ENCODE measurements around the gene SLC46A1. TPM values are rescaled to one million over a fixed set of nuclear protein-coding genes. Genes with fewer than 3 reads are reported as not detected.

Gene SLC46A1
- total and polyA plus RNA-seq, 2 of the 13 experiments (the other 11 are each of a cell fraction or from before 2014, with no cell fraction given), result 19.6 to 22.6 TPM

DNA sequence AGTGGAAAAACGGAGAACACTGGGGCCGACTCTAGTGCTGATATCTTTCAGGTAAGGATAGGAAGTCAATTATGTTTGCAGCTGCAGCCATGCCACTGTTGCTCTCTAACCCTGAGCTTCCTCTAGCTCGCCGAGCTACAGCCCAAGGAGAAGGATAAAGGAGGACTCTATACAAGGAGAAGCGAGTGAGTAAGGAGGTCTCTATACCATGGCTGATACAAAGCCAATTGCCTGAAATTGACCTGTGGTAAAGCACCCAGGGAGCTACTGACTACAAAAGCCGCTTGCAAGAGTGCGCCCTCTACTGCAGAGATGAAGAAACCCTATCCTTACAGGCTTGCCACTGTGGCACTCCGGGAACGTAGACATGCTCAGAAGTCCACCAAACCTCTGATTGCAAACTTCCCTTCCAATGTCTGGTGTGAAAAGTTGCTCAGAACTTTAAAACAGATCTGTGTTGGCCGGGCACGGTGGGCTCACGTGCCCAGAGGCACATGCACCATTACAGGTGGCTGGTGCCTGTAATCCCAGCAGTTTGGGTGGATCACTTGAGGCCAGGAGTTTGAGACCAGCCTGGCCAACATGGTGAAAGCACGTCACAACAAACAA, 10.8 kb upstream of the SLC46A1 start (continued):
- TF ChIP-seq ZGPAT (CRISPR knock-in tag; IDR thresholded peaks at IDR 0.05) (0 out of 2 replicates have a peak, but pooled peaks have one; percentile 45), ZNF580 (CRISPR knock-in tag; IDR thresholded peaks at IDR 0.05; ENCODE audit: borderline replicate concordance, low read depth) (peak; percentile 92; the same call in 1 of the 2 replicates), AKAP8 (CRISPR knock-in tag; IDR thresholded peaks at IDR 0.05) (0 out of 2 replicates have a peak, but pooled peaks have one; percentile 44), ZNF124 (CRISPR knock-in tag; IDR thresholded peaks at IDR 0.05) (peak; percentile 77), SOX5 (CRISPR knock-in tag; IDR thresholded peaks at IDR 0.05; ENCODE audit: borderline replicate concordance) (0 out of 2 replicates have a peak, but pooled peaks have one; percentile 29), ARID3A (IDR thresholded peaks at IDR 0.05; ENCODE audit: low read depth, low read length) (0 out of 2 replicates have a peak, but pooled peaks have one; percentile 38), KLF13 (CRISPR knock-in tag; IDR thresholded peaks at IDR 0.05) (no peak), CHD2 (IDR thresholded peaks at IDR 0.05; ENCODE audit: low read depth, low read length) (no peak), ZNF788 (CRISPR knock-in tag; IDR thresholded peaks at IDR 0.05; ENCODE audit: borderline replicate concordance) (0 out of 2 replicates have a peak, but pooled peaks have one; percentile 19), TP53 (CRISPR knock-in tag; conservative IDR thresholded peaks at IDR 0.05) (0 out of 2 replicates have a peak, but pooled peaks have one; percentile 55), RXRB (CRISPR knock-in tag; IDR thresholded peaks at IDR 0.05; ENCODE audit: borderline replicate concordance) (peak; percentile 69; the same call in 1 of the 2 replicates), TFDP2 (CRISPR knock-in tag; IDR thresholded peaks at IDR 0.05) (peak; percentile 55; the same call in 1 of the 2 replicates), YEATS2 (CRISPR knock-in tag; IDR thresholded peaks at IDR 0.05; ENCODE audit: borderline replicate concordance) (no peak; the same call in 1 of the 2 replicates), HOXA3 (CRISPR knock-in tag; IDR thresholded peaks at IDR 0.05) (peak; percentile 43; the same call in 1 of the 2 replicates), PHF20 (CRISPR knock-in tag; IDR thresholded peaks at IDR 0.05) (peak; percentile 50; the same call in 1 of the 2 replicates), MBD4 (IDR thresholded peaks at IDR 0.05; ENCODE audit: borderline replicate concordance, low read length) (no peak)
- TF ChIP-seq, protein P1, sequence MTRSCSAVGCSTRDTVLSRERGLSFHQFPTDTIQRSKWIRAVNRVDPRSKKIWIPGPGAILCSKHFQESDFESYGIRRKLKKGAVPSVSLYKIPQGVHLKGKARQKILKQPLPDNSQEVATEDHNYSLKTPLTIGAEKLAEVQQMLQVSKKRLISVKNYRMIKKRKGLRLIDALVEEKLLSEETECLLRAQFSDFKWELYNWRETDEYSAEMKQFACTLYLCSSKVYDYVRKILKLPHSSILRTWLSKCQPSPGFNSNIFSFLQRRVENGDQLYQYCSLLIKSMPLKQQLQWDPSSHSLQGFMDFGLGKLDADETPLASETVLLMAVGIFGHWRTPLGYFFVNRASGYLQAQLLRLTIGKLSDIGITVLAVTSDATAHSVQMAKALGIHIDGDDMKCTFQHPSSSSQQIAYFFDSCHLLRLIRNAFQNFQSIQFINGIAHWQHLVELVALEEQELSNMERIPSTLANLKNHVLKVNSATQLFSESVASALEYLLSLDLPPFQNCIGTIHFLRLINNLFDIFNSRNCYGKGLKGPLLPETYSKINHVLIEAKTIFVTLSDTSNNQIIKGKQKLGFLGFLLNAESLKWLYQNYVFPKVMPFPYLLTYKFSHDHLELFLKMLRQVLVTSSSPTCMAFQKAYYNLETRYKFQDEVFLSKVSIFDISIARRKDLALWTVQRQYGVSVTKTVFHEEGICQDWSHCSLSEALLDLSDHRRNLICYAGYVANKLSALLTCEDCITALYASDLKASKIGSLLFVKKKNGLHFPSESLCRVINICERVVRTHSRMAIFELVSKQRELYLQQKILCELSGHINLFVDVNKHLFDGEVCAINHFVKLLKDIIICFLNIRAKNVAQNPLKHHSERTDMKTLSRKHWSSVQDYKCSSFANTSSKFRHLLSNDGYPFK (CRISPR knock-in tag; IDR thresholded peaks at IDR 0.05; ENCODE audit: borderline replicate concordance), result 0 out of 2 replicates have a peak, but pooled peaks have one; percentile 57
- TF ChIP-seq, protein P2, sequence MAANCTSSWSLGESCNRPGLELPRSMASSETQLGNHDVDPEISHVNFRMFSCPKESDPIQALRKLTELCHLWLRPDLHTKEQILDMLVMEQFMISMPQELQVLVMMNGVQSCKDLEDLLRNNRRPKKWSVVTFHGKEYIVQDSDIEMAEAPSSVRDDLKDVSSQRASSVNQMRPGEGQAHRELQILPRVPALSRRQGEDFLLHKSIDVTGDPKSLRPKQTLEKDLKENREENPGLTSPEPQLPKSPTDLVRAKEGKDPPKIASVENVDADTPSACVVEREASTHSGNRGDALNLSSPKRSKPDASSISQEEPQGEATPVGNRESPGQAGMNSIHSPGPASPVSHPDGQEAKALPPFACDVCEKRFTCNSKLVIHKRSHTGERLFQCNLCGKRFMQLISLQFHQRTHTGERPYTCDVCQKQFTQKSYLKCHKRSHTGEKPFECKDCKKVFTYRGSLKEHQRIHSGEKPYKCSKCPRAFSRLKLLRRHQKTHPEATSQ (CRISPR knock-in tag; IDR thresholded peaks at IDR 0.05; ENCODE audit: borderline replicate concordance), result no peak
